GM20000 (cell line): Measurements from ENCODE around the gene DCANP1.
A peak's percentile ranks its signal among the peaks of the same experiment; 100 is the strongest.

Experiments used
- DNase-seq: peaks from one replicate; pipeline ENCODE4 v3.0.0; 2012; ENCODE audit warnings: low spot score
- CTCF ChIP-seq: IDR thresholded peaks from 2 replicates; pipeline ENCODE4 v1.5.1; 2012; ENCODE audit warnings: mild to moderate bottlenecking, control low read depth; ENCODE audit errors: extremely low read depth, missing control alignments

Gene DCANP1

GRCh38 chr5:135432113-135432512 is 15.0 kb downstream of the DCANP1 start:
- TF ChIP-seq CTCF, result no peak
- DNase-seq, result no peak

GRCh38 chr5:135430135-135430437 is 17.1 kb downstream of the DCANP1 start:
- no peak for DNase-seq
- no peak for TF ChIP-seq CTCF

DNA sequence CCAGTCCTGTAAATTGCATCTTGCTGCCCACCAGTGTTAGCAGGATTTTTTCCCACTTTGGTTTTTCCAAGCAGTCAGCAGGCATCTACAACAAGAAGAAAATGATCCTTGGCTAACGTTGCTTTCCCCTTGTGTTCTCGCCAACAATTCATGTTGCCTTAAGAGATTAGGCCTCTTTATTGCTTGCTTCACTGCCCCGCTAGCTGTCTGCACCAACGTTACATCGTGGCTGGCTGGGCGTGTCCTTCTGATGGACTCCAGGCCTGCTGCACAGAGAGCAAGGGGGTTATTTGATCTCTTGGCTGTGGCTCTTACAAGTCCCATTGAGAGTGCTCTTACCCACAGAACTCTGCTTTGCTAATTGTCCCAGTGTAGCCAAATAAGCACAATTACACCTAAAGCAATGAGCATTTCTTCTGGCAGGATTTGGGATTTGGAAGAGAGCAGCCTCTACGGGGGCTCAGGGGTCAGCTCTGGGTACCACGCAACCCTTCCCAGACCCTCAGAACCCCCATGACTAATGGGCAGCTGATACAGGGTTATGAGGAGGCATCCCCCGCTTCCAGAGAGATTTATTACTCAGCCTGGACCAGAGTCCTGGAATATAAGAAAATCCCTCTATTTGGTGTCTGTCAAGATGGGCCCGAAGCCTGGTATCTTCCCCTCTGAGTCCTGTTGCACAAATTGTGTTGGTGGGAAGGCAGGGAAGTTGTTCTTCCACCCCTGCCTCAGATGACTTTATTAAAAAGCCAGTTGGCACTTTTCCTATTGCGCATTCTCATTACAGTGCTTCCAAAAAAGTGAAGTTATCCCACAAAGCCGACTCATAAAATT is 17.6 kb downstream of the DCANP1 start:
- DNase-seq, result no peak
- TF ChIP-seq CTCF, result no peak

DNA sequence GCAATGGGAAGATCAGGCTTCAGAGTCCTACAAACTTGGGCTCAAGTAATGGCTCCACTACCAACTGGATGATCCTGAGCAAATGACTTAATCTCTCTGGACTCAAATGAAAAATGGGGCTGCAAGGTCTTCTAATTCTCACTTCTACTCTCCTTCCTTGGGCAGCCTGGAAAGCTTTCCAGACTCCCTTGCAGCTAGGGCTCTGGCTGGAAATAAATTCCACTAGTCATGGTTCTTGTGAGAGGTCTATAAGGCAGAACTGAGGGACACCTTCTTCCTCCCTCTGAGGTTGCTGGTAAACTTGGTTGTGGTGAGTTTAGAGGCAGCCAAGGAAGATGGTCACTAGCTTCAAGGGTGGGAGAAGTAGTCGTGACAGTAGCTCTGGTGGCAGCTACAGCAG is 18.6 kb downstream of the DCANP1 start:
- TF ChIP-seq CTCF, result no peak
- no peak for DNase-seq

- DNase-seq, result peak; percentile 71
- peak; percentile 66 for TF ChIP-seq CTCF
Observed at GRCh38 chr5:135426102-135427082, 20.8 kb downstream of the DCANP1 start.

GRCh38 chr5:135425641-135426040 is 21.5 kb downstream of the DCANP1 start:
- DNase-seq, result no peak
- no peak for TF ChIP-seq CTCF

DNA sequence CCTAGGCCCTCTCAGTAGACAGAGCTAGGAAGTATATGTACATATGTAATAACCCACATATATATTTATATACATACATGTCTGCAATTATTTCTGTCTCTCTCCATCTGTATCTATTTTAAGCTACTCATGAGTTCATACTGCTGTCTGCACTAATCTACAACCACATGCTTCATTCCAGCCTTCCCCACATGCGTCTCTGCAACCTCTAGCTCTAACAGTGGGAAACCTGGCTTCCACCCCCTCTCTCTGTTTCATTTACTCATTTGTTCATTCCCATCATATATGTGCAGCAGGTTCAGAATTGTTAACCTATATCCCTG is 23.3 kb downstream of the DCANP1 start:
- no peak for TF ChIP-seq CTCF
- DNase-seq, result no peak
